HL-60 (cell line): ENCODE data around the gene CLASP2.

Experiments used
- DNase-seq, 2 experiments: peaks; one replicate each; pipeline ENCODE4 v3.0.0-alpha.2; 2010 to 2020; ENCODE audit warnings: low read depth in 1 of 2, low spot score in 1 of 2
- H3K27ac ChIP-seq: fragments of 250-450 bp; sonication (Bioruptor Pico); replicated peaks from 2 replicates; pipeline ENCODE4 v1.5.1; 2020; ENCODE audit warnings: mild to moderate bottlenecking, moderate library complexity
- H3K27me3 ChIP-seq: fragments of 250-450 bp; sonication (Bioruptor Pico); 2 replicates; pipeline ENCODE4 v1.5.1; 2021; ENCODE audit warnings: mild to moderate bottlenecking, moderate library complexity; ENCODE audit not compliant: insufficient read depth, poor library complexity, severe bottlenecking
- H3K4me3 ChIP-seq: replicated peaks from 2 replicates; pipeline ENCODE4 v1.5.1; 2011; ENCODE audit warnings: mild to moderate bottlenecking, control low read depth, low read length; ENCODE audit not compliant: insufficient read depth
- CTCF ChIP-seq: IDR thresholded peaks from one replicate; pipeline ENCODE4 v1.5.1; 2011; ENCODE audit warnings: low read length, control low read depth, inconsistent platforms; ENCODE audit not compliant: insufficient read depth
- GABPA ChIP-seq: IDR thresholded peaks from 2 replicates; pipeline ENCODE4 v1.6.1; 2012; ENCODE audit warnings: low read depth
- POLR2AphosphoS5 ChIP-seq: IDR thresholded peaks from 2 replicates; pipeline ENCODE4 v1.6.1; 2012; ENCODE audit warnings: low read depth
- REST ChIP-seq: IDR thresholded peaks from 2 replicates; pipeline ENCODE4 v1.6.1; 2012; ENCODE audit warnings: low read depth; ENCODE audit not compliant: insufficient replicate concordance
- SPI1 ChIP-seq: IDR thresholded peaks from 2 replicates; pipeline ENCODE4 v1.6.1; 2012; ENCODE audit warnings: low read depth, mild to moderate bottlenecking, borderline replicate concordance

Gene CLASP2

GRCh38 chr3:33636125-33636850, 81.8 kb downstream of the CLASP2 start:
- Histone ChIP-seq H3K27ac (no peak overlapping the region), H3K4me3 (no peak overlapping the region), H3K27me3 (no peaks in the 10 kb centered on the region)
- DNase-seq, result peak in 1 of 2 experiments; percentile 30
- TF ChIP-seq POLR2AphosphoS5, result no peak
- peak; percentile 24 for TF ChIP-seq CTCF
- no peak for TF ChIP-seq REST
- no peak for TF ChIP-seq SPI1
- no peak for TF ChIP-seq GABPA

DNA sequence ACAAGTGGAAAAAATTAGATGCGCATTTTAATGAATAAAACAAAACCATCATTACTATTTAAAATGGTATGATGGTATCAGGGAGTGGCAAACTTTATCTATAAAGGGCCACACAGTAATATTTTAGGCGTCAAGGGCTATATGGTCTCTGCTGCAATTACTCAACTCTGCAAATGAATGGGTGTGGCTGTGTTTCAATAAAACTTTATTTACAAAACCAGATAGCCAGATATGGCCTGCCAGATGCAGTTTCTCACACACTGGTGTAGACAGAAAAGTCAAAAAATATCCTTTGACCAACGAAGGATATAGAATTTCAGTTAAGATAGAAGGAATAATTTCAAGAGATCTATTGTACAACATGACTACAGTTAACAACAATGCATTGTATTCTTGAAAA, 83.8 kb downstream of the CLASP2 start:
- TF ChIP-seq SPI1 (no peak), CTCF (no peak), POLR2AphosphoS5 (no peak), REST (no peak), GABPA (no peak)
- Histone ChIP-seq H3K27ac (no peak overlapping the region), H3K4me3 (no peak overlapping the region), H3K27me3 (no peaks in the 10 kb centered on the region)
- DNase-seq, result no peak

- Histone ChIP-seq H3K4me3 (no peak overlapping the region), H3K27ac (no peak overlapping the region), H3K27me3 (no peaks in the 10 kb centered on the region)
- no peak for TF ChIP-seq SPI1
- no peak for TF ChIP-seq POLR2AphosphoS5
- no peak for TF ChIP-seq GABPA
- no peak for TF ChIP-seq CTCF
- no peak for TF ChIP-seq REST
- no peak for DNase-seq
Measured at GRCh38 chr3:33629219-33629618, 88.8 kb downstream of the CLASP2 start.
